Measurements from ENCODE around the gene OSBPL10.

OSBPL10 gene

DNA sequence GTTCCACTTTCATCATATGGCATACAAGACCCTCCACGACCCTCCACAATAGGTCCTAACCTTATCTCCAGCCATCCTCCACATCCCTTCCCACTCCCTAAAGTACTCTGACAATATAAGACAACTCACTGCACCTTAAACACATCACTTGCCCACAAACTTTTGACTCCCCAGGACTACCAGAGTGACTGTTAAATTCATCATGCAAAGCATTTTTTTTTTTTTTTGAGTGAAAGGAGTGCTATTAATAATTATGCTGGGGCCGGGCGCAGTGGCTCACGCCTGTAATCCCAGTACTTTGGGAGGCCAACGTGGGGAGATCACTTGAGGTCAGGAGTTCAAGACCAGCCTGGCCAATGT lies 55.8 kb downstream of the OSBPL10 start:
- DNase-seq (ENCODE audit: low read depth) = no peak
- no peak overlapping the region for H3K4me3 ChIP-seq (ENCODE audit: low read depth, low read length)
- TF ChIP-seq CTCF (conservative IDR thresholded peaks at IDR 0.05; ENCODE audit: low read depth, low read length) = no peak

GRCh38 chr3:31924610-31925270 lies 56.3 kb downstream of the OSBPL10 start:
- TF ChIP-seq CTCF (conservative IDR thresholded peaks at IDR 0.05; ENCODE audit: low read depth, low read length) = no peak
- no peak overlapping the region for H3K4me3 ChIP-seq (ENCODE audit: low read depth, low read length)
- DNase-seq (ENCODE audit: low read depth) = no peak

- no peak overlapping the region for H3K4me3 ChIP-seq (ENCODE audit: low read depth, low read length)
- no peak for DNase-seq (ENCODE audit: low read depth)
- TF ChIP-seq CTCF (conservative IDR thresholded peaks at IDR 0.05; ENCODE audit: low read depth, low read length) = no peak
Observed at GRCh38 chr3:31922962-31923361, 58.1 kb downstream of the OSBPL10 start.

DNA sequence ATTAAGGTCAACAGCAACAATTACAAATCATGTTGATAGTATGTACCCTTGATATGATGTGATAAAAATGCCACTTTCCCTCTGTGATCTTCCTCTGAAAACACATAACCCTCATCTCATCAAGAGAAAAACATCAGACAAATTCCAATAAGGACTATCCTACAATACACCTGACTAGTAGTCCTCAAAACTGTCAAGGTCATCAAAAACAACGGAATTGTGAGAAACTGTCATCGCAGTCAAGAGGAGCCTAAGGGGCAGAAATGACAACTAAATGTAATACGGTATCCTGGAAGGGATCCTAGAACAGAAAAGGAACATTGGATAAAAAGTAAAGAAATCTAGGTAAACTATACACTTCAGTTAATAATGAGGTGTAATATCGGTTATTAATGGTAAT lies 59.2 kb downstream of the OSBPL10 start:
- no peak for DNase-seq (ENCODE audit: low read depth)
- H3K4me3 ChIP-seq (ENCODE audit: low read depth, low read length) = no peak overlapping the region
- no peak for TF ChIP-seq CTCF (conservative IDR thresholded peaks at IDR 0.05; ENCODE audit: low read depth, low read length)

GRCh38 chr3:31920310-31920709 lies 60.8 kb downstream of the OSBPL10 start:
- no peak for TF ChIP-seq CTCF (conservative IDR thresholded peaks at IDR 0.05; ENCODE audit: low read depth, low read length)
- no peak for DNase-seq (ENCODE audit: low read depth)
- no peak overlapping the region for H3K4me3 ChIP-seq (ENCODE audit: low read depth, low read length)

DNA sequence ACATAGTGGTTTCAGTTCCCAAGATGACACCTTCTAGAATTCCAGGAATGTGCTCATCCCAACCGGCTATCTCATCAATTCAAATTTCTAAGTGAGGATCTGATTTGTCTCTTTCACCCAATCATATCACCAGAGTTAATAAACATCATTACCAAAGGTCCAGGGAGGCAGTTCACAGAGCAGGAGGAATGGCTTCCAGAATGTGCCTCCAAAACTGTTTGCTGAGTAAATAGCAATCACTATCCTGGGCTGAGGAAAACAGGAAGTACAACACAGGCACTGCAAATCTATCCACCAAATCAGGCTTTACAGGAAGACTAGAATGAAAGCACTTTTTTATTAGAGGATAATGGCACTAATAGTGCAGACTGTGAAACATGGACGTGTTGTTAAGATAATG lies 61.5 kb downstream of the OSBPL10 start:
- H3K4me3 ChIP-seq (ENCODE audit: low read depth, low read length) = no peak overlapping the region
- TF ChIP-seq CTCF (conservative IDR thresholded peaks at IDR 0.05; ENCODE audit: low read depth, low read length) = no peak
- no peak for DNase-seq (ENCODE audit: low read depth)

All from choroid plexus epithelial cell (primary cell).